ENCODE measurements around the gene HOXD13. TPM values are rescaled to one million over a fixed set of nuclear protein-coding genes. Genes with fewer than 3 reads are reported as not detected.

The HOXD13 gene
- total RNA-seq, 1 donor from 2014 or later: not detected

DNA sequence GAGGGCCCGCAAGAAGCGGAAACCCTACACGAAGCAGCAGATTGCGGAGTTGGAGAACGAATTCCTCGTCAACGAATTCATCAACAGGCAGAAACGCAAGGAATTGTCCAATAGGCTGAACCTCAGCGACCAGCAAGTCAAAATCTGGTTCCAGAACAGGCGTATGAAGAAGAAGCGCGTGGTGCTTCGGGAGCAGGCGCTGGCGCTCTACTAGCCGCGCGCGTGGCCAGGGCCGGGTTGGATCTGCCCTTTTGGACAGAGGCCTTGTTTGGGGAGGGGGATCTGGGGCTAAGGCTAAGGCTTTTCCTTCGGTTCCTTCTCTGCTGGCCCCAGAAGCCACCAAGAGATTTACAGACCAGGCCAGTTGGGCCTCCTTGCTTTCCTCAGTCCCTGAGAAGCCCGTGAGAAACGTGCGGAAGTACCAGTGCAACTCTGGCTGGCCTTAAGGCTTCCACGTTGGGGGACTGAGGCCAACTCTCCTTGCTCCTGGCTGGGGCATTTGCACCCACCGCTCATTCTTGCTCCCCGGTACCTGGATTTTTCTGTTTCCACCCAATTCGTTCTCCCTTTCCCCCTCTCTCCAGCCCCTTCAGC lies 8.1 kb downstream of the HOXD13 start:
- Mint-ChIP-seq H3K27me3 (ENCODE audit: insufficient read depth) (peaks cover 90% of the 10 kb centered on the region), H3K4me1 (ENCODE audit: low read depth) (peaks cover 10% of the 10 kb centered on the region), H3K9me3 (no peaks in the 10 kb centered on the region), H3K36me3 (ENCODE audit: low read depth) (no peaks in the 10 kb centered on the region), H3K27ac (no peak overlapping the region), H3K4me3 (no peak overlapping the region)
- DNase-seq (ENCODE audit: low spot score): no peak
- intact Hi-C loops (cut with micrococcal nuclease): no loop called here

- DNase-seq (ENCODE audit: low spot score): no peak
- H3K4me3 Mint-ChIP-seq: no peak overlapping the region
- intact Hi-C loops (cut with micrococcal nuclease): no loop called here
- peaks cover 15% of the 10 kb centered on the region for H3K4me1 Mint-ChIP-seq (ENCODE audit: low read depth)
- H3K27me3 Mint-ChIP-seq (ENCODE audit: insufficient read depth): peaks cover 92% of the 10 kb centered on the region
- H3K36me3 Mint-ChIP-seq (ENCODE audit: low read depth): peaks cover 2% of the 10 kb centered on the region
- no peak overlapping the region for H3K27ac Mint-ChIP-seq
- no peaks in the 10 kb centered on the region for H3K9me3 Mint-ChIP-seq
Observed at GRCh38 chr2:176101216-176101830, 8.8 kb downstream of the HOXD13 start.

DNA sequence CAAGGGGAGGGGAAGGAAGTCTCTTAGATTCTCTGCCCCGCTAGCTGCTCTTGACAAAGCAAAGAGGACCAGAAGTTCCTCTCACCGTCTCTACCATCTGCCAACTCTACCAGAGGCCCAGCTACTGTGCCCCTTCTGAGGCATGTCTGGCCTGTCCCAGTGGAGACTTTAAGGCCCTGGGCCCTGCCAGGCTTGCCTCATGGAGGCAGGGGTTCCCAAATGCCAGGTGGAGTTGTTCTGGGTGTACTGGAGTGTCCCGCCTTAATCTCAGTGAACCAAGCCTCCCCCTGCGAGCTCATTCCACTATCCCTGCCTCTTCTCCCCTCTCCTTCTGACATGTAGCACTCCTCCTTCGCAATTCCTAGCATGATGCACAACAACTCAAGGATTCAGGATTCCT lies 9.3 kb downstream of the HOXD13 start:
- no peak for DNase-seq (ENCODE audit: low spot score)
- Mint-ChIP-seq H3K27me3 (ENCODE audit: insufficient read depth) (peaks cover 88% of the 10 kb centered on the region), H3K36me3 (ENCODE audit: low read depth) (peaks cover 3% of the 10 kb centered on the region), H3K9me3 (no peaks in the 10 kb centered on the region), H3K4me1 (ENCODE audit: low read depth) (peaks cover 12% of the 10 kb centered on the region), H3K4me3 (no peak overlapping the region), H3K27ac (no peak overlapping the region)
- intact Hi-C loops (cut with micrococcal nuclease): no loop called here

DNA sequence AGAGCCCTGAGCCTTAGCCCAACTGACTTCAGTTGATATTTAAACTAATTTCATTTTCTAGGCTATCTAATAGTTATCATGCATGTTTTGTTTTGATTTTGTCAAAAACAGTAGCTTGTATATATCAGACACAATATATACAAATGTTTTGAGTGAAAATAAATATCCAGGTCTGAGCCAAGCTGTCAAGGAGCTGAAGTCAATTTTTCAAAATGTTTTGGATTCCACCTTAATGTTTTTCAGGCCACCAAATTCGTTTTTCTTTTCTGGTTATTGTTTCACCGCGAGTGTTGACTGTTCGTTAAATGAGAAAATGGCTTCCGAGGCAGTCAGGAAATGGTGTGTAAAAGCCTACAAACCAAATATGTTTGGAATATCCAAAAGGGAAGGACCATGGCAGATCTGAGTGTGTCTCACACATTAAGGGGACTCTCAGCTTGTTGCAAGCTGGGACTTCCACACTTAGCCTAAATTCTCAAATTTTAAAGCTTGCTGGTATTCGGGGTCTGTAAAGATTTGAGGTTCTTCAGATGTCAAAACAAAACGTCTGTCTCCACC lies 9.9 kb downstream of the HOXD13 start:
- no peak for DNase-seq (ENCODE audit: low spot score)
- intact Hi-C loops (cut with micrococcal nuclease): no loop called here
- H3K27me3 Mint-ChIP-seq (ENCODE audit: insufficient read depth): peaks cover 87% of the 10 kb centered on the region
- no peak overlapping the region for H3K4me3 Mint-ChIP-seq
- peaks cover 7% of the 10 kb centered on the region for H3K4me1 Mint-ChIP-seq (ENCODE audit: low read depth)
- H3K36me3 Mint-ChIP-seq (ENCODE audit: low read depth): peaks cover 3% of the 10 kb centered on the region
- no peaks in the 10 kb centered on the region for H3K9me3 Mint-ChIP-seq
- no peak overlapping the region for H3K27ac Mint-ChIP-seq

GRCh38 chr2:176103194-176103593 lies 10.7 kb downstream of the HOXD13 start:
- DNase-seq (ENCODE audit: low spot score): no peak
- H3K27ac Mint-ChIP-seq: no peak overlapping the region
- H3K4me1 Mint-ChIP-seq (ENCODE audit: low read depth): peaks cover 7% of the 10 kb centered on the region
- H3K36me3 Mint-ChIP-seq (ENCODE audit: low read depth): peaks cover 3% of the 10 kb centered on the region
- intact Hi-C loops (cut with micrococcal nuclease): no loop called here
- H3K27me3 Mint-ChIP-seq (ENCODE audit: insufficient read depth): peaks cover 79% of the 10 kb centered on the region
- H3K9me3 Mint-ChIP-seq: no peaks in the 10 kb centered on the region
- no peak overlapping the region for H3K4me3 Mint-ChIP-seq

- Mint-ChIP-seq H3K4me1 (ENCODE audit: low read depth) (peaks cover 7% of the 10 kb centered on the region), H3K27me3 (ENCODE audit: insufficient read depth) (peaks cover 77% of the 10 kb centered on the region), H3K9me3 (no peaks in the 10 kb centered on the region), H3K4me3 (no peak overlapping the region), H3K27ac (no peak overlapping the region), H3K36me3 (ENCODE audit: low read depth) (peaks cover 3% of the 10 kb centered on the region)
- DNase-seq (ENCODE audit: low spot score): no peak
- intact Hi-C loops (cut with micrococcal nuclease): no loop called here
Observed at GRCh38 chr2:176103742-176104315, 11.3 kb downstream of the HOXD13 start.

DNA sequence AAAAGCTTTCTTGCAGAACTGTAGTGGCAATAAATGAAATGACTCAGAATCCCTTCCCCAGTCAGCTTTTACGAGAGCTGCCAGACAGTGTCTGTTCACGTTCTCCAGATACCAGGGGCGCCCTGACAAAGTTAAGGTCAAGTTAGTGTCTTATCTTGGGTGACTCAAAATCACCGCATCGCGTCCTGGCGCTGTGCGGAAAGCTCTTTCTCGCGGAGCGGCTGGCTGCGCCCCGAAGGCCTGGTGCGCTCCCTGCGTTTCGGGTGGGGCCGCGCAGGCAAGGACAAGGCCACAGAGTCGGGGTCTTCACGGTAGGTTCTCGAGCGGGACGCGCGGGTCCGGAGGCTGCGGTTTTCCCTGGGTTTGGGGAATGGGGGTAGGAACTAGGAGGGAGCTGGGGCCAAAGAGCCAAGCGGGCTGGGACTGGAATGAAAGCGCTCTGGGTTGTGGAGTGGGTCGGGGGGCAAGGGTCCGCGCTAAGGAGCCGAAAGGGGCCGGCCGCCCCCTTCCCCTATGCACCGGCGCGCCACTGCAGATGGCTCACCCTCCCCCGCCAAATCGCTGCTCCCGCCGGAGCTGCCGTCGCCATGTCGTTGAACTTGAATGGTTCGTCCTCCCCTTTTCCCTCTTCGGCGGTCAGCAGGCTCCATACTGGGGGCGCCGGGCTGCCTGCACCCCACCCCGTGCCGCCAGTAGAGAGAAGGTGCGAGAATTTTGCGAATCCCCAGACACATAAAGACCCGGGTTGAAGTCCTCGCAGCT lies 12.0 kb downstream of the HOXD13 start:
- peaks cover 77% of the 10 kb centered on the region for H3K27me3 Mint-ChIP-seq (ENCODE audit: insufficient read depth)
- H3K9me3 Mint-ChIP-seq: no peaks in the 10 kb centered on the region
- H3K36me3 Mint-ChIP-seq (ENCODE audit: low read depth): peaks cover 3% of the 10 kb centered on the region
- intact Hi-C loops (cut with micrococcal nuclease): no loop called here
- H3K4me3 Mint-ChIP-seq: no peak overlapping the region
- peaks cover 7% of the 10 kb centered on the region for H3K4me1 Mint-ChIP-seq (ENCODE audit: low read depth)
- no peak for DNase-seq (ENCODE audit: low spot score)
- H3K27ac Mint-ChIP-seq: no peak overlapping the region

GRCh38 chr2:176105078-176105729 lies 12.7 kb downstream of the HOXD13 start:
- Mint-ChIP-seq H3K4me1 (ENCODE audit: low read depth) (peaks cover 7% of the 10 kb centered on the region), H3K9me3 (no peaks in the 10 kb centered on the region), H3K27me3 (ENCODE audit: insufficient read depth) (peaks cover 82% of the 10 kb centered on the region), H3K4me3 (no peak overlapping the region), H3K36me3 (ENCODE audit: low read depth) (peaks cover 3% of the 10 kb centered on the region), H3K27ac (peak overlapping the region; percentile 59)
- no peak for DNase-seq (ENCODE audit: low spot score)
- intact Hi-C loops (cut with micrococcal nuclease): no loop called here

DNA sequence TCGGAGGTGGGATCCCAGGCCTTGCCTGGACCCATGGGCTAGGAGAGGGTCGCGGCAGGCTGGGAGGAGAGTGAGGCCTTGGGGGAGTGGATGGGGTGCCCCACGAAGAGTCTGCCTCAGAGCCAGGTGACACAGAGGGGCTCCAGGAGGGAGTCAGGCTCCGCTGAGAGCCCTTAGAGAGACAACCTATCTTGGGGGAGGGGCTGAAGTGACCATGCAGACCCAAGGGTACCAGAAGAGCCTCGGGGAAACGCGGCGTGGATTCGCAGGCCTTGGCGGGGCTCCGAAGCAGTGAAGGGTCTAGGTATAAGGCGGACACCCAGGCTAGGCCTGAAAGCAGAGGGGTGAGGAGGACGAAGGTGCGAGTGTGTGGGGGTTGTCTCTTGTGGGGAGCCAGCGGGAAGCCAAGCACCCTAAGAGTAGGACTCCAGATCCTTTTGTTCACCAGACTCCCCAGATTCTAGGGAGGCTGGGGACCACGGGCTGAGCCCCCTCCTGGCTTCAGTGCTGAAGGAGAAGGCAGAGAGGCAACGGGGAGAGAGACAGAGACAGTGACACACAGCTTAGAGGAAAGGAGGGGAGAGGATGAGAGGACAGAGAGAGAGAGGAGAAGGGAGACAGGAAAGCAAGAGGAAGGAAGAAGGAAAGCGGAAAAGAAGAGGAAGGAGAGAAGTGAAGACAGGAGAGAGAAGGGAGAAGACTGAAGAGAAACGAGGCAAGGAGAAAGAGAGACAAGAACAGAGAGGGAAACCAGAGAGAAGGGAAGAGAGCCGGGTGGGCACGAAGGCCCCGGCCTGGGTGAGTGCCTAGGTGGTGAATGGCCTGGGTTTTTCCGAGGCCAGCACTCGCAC lies 13.4 kb downstream of the HOXD13 start:
- Mint-ChIP-seq H3K36me3 (ENCODE audit: low read depth) (peaks cover 3% of the 10 kb centered on the region), H3K27ac (peak overlapping the region; percentile 59), H3K4me3 (no peak overlapping the region), H3K27me3 (ENCODE audit: insufficient read depth) (peaks cover 79% of the 10 kb centered on the region), H3K4me1 (ENCODE audit: low read depth) (peaks cover 7% of the 10 kb centered on the region), H3K9me3 (no peaks in the 10 kb centered on the region)
- no peak for DNase-seq (ENCODE audit: low spot score)
- intact Hi-C loops (cut with micrococcal nuclease): no loop called here

- Mint-ChIP-seq H3K36me3 (ENCODE audit: low read depth) (peaks cover 3% of the 10 kb centered on the region), H3K27me3 (ENCODE audit: insufficient read depth) (peaks cover 79% of the 10 kb centered on the region), H3K4me3 (no peak within 1 kb of the TSS), H3K4me1 (ENCODE audit: low read depth) (peaks cover 7% of the 10 kb centered on the region), H3K9me3 (no peaks in the 10 kb centered on the region), H3K27ac (peak within 1 kb of the TSS; percentile 59)
- no peak for DNase-seq (ENCODE audit: low spot score)
- intact Hi-C loops (cut with micrococcal nuclease): no loop called here
Observed at GRCh38 chr2:176106581-176107539, 14.3 kb downstream of the HOXD13 start, which contains the start of gene HOXD11. TSS of gene HOXD11 (plus strand) at chr2:176107280. CDS start at chr2:176107356, 76 bp downstream.

GRCh38 chr2:176107731-176108181 lies 15.2 kb downstream of the HOXD13 start:
- Mint-ChIP-seq H3K27ac (no peak overlapping the region), H3K4me3 (no peak overlapping the region), H3K27me3 (ENCODE audit: insufficient read depth) (peaks cover 78% of the 10 kb centered on the region), H3K9me3 (no peaks in the 10 kb centered on the region), H3K4me1 (ENCODE audit: low read depth) (peaks cover 7% of the 10 kb centered on the region), H3K36me3 (ENCODE audit: low read depth) (peaks cover 3% of the 10 kb centered on the region)
- intact Hi-C loops (cut with micrococcal nuclease): no loop called here
- no peak for DNase-seq (ENCODE audit: low spot score)
